PC-3 (cell line): ENCODE measurements around the gene PLXNA2.

Experiments
- CTCF ChIP-seq: fragments of 300-600 bp; sonication (generic); conservative IDR thresholded peaks from 2 replicates; pipeline ENCODE4 v1.5.1; 2017; ENCODE audit warnings: antibody characterized with exemption, low read depth, mild to moderate bottlenecking, low read length
- EZH2phosphoT487 ChIP-seq: fragments of 300-600 bp; sonication (generic); IDR thresholded peaks from 2 replicates; pipeline ENCODE4 v1.6.1; 2018; ENCODE audit warnings: mild to moderate bottlenecking, antibody characterized with exemption, low read length, borderline replicate concordance

- TF ChIP-seq CTCF (no peak), EZH2phosphoT487 (no peak)
These were observed 234.9 kb downstream of the PLXNA2 start for GRCh38 chr1:208009303-208009702.
